Non-pigmented ciliary epithelial cell (primary cell): ENCODE measurements around the gene QPCT.

ENCODE experiments used
- DNase-seq: peaks from one replicate; pipeline ENCODE4 v3.0.0-alpha.2; 2010; ENCODE audit warnings: low read depth

QPCT gene

DNA sequence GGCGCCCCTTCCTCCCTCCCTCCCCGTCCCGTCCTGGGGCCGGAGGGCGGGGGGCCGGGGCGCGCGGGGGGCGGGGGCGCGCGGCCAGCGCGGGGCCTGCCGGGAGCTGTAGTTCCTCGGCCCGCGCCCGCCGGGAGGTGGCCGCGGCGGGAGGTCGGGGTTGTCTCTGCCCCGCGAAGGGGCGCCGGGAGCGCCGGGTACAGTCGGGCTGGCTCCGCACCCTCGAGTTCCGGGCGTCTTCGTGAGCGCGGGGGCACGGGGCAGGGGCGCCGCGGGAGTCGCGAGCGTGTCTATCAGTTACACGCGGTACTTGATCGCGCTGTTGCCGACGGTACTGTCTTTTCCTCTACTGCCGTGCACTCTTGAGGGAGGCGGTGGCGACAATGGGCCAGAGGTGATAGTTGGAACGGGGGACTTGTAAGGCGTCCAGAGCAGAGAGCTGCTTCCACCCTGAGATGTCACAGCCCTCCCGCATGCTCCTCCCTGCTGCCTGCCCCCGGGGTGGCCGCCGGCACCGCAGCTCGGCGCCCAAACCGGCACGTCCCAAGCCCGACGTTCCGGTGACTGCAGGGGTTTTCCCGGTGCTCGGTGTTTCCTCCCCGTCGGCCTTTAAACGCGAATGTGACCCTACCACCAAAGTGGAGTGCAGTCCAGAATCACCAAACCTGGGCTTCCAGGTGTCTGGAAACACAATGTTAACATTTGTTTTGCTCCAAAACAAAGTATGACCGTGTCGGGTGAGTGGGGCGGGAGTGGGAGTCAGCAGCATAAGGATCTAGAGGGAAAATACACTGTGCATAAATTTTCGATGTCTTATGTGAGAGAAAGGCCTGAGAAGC is 19.4 kb upstream of the QPCT start, which contains the start of gene PRKD3:
Gene PRKD3, minus strand, starts transcription at position 48 of the 839 bp plus-strand sequence. CDS start 8,309 bp downstream, outside the sequence.
- DNase-seq = no peak

DNA sequence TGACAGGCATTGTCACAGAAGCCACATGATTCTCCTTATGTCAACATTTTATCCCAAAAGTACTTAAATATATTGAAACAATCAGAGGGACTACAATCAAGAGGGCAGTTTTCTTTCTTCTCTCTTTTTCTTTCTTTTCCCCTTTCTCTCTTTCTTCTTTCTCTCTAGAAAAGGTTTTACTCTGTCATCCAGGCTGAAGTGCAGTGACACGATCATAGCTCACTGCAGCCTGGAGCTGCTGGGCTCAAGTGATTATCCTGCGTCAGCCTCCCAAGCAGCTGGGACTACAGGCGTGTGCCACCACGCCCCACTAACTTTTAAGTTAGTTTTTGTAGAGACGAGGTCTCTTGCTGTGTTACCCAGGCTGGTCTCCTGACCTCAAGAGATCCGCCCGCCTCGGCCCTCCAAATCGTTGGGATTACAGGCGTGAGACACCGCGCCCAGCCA is 18.8 kb upstream of the QPCT start:
- no peak for DNase-seq

DNA sequence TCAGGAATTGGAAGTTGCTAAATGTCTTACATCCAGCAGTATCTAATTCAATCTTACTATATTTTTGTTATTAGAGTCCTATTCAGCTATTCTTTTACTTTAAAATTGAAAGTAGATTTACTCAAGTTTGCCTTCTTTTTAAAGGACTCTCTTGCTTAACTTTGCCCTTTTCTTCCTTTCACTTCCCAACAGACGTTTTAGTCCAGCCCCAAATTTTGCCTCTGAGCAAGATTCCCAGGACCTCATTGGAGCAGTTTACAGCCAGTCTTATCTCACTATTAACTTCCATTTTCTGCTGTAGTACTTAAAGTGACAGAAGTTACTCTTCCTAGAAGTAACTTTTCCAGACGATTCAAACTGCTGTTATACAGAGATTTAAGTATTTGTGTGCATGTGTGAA is 18.1 kb upstream of the QPCT start:
- DNase-seq = no peak

DNA sequence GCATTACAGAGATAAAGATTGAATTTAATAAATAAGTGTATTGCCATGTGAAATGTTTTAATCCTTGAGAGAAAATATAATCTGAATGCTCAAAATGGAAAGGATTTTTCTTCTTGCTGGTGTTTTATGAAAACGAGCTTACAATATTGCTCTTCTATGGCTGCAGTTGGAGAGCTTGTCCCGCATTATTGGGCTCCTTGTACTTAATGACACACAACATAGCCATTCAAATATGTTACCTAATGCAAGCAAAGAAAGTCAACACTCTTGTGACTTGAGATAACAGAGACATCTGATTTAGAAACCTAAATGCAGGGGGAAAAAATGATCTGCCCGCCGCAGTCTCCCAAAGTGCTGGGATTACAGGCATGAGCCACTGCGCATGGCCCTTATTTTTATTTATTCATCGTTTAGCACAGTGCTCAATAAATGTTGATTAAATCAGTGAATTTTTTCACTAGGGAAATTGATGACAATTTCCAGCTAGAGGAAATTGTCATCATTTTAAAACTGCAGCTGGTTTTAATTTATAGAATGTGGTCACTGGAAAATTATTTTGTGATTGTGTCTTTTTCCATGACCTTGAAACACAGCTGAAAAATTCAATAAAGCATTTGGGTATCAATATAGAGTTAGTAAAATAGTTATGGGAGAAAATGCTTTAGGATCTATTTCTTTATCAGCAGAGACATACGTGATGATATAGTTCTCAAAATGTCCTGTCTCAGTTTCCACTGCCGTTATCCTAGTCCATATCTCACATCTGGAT is 17.4 kb upstream of the QPCT start:
- DNase-seq = no peak

DNA sequence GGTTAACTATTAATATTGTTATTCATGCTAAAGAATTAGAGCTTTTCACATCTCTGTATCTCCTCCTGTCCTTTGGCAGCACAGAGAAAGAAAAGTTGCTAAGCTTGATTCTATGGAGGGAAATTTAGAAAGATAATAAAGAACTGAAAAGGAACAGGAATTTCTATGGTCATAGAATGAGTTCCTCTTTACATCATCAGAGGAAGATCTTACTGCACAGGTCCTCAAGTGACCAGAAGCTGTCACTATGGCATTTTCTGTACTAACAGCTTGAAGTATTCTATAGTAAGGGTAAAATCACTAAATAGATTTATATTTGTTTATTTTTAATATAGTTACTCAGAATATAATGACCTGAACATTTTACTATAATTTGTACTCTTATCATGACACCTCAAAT is 13.7 kb upstream of the QPCT start:
- DNase-seq = no peak

DNA sequence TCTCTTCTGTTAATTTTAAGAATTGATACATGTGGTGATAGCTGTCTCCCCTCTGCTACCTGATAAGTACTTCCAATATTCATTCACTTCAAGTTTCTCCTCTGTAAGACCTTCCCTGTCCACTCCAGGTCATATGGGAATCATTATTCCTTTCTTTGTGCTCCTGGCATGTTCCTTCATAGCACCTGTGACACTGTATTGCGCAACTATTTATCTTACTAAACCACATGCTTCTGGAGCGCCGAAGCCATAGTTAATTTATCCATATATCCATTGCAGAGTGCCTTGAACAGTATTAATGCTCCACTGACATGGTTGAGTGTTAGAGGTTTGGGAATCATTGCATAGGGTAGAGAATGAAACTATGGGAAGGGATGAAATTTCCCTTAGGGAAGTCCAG is 11.9 kb upstream of the QPCT start:
- no peak for DNase-seq

DNA sequence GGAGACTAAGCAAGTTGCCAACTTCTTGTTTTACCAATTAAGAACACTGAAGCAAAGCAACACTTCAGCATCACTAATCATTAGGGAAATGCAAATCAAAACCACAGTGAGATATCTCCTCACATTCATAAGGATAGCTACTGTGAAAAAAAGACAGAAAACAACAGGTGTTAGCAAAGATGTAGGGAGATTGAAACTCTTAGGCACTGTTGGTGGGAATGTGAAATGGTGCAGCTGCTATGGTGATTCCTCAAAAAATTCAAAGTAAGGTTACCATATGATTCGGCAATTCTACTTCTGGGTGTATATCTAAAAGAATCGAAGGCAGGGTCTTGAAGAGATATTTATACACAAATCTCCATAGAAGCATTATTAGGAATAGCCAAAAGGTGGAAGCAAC is 11.2 kb upstream of the QPCT start:
- DNase-seq = no peak

DNA sequence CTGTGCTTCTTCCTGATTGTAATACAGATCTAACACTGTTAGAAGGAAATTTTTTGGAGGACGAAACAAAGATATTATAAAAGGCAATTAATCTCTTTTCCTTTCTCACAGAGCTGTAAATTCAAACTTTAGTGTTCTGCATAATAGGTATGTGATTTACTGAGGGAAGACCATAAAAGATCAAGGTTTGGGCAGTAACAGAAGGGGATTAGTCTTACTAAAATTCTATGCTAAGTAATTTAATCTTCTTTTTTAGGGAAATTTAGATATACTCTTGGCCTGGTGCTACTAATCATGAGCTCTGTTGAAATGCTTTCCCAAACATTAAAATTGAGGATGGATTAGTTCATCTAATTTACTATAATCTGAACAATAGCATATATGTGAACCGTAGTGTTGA is 8.8 kb upstream of the QPCT start:
- DNase-seq = no peak

DNA sequence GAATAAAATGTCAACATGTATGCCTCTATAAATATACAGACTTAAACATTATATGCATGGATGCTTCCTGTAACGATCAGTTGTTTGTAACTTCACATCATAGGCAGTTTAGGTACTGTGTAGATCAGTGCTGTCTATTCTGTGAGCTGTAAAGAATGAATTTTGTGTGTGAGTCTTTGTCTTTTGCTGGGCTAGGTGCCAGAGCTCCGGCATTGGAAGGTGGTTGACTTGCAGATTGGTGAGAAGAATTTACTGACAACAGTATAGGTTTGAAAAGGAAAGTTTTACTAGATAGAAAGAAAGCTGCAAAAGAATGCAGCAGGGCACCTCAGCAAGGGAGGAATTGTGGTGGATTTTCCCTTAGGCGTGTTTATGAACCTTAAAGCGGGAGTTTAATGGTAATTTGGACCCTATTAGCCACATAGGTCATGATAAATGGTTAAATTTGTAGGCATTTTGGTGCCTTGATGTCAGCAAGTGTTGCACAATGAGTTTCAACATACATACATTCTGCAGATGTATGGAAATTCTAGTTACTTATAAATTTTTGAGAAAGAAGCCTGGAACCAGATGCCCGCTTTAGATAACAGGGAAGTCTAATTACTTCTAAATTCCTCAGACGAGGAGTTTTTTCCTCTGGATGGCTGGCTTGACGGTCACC is 6.7 kb upstream of the QPCT start:
- no peak for DNase-seq

DNA sequence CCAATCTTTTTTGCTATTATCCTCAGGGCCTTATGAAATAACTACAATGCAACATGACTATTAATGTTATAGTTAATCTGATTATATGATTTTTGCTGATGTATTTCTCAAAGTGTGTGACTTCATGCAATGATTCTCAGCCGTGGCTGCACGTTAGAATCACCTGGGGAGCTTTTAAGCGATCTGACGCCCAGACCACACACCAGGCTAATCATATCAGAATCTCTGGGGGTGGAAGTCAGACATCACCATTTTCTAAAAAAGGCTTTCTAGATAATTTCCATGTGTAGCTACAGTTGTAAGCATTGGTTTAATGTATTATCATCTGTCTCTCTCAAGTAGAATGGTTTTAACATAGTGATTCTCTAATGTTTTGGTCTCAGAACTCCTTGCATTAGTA is 5.5 kb upstream of the QPCT start:
- DNase-seq = no peak

DNA sequence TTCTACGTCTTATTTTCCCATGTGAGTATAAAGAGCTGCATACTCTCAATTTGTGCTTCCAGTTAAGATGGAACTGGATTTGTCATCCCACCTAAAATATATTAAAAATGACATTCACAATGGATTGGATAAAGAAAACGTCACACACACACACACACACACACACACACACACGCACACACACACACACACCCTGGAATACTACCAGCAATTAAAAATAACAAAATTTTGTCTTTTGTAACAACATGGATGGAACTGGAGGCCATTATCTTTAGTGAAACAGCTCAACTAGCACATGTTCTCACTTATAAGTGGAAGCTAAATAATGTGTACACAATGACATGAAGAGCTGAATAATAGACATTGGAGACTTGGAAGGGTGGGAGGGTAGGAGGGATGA is 3.8 kb upstream of the QPCT start:
- no peak for DNase-seq

DNA sequence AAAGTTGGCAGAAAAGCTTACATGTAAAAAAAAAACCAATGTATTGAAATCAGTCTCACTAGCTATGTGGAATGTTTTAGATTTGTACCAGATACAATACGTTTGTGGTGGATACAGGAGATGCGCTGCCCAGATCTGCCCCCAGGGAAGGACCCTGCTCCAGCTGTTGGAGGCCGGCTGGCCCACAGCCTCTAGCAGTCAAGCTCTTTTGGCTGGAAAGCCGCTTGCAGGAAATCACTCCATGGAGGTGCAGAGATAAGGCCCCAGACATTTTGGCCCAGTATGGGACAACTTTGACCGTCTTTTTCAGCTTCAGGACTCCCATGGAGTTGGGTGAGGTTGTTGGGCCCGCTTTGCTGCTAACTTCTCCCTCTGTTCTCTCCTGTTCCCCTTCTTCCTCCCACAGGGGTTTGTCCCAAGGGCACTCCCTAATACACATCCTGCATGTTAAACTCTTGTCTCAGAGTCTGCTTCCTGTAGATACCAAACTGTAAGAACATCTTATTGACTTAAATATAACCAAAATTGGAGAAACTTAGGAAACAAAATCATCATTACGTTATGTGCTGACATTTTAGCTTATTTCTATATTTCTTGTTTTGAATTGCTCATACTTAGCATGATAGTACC is 1.7 kb upstream of the QPCT start:
- no peak for DNase-seq

DNA sequence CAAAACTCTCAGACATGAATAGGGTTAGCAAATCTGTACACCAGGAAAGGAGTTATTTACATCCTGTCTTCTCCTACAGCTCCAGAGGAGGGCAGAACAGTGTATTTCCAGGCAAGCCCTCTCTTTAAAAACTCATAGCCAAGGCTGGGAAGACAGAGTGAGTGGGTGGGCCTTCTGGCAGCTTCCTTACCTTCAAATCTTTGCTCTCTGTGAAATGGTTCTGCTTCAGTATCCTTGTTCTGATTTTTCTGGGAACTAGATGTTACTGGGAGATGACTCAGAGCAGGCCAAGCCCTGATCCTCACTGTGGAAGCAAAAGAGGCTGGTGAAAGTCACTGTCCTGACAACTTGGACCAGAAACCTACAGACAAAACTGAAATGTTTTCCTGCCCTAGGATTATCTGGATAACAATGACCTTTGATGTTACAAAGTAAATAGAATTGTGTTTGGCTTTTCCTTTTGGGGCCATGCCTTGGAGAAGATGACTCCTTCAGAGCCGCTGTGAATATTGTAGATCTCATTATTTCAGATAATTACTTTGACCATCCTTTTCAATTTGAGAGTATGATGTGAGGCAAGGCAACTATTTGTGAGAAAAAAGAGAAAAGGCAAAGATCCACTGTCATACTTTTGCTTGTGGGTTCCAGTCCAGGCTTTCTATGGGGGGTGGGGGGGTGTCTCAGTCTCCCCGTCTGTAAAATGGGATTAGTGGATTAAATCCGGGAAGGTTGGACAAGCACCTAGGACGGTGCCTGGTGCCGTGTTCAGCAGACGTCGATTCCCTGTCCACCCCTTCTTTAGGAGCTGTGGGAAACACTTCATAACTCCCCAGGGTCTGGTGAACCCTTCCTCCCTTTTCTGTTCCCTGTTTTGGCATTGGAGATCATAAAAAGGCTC is 644 bp upstream of the QPCT start:
- DNase-seq = peak; percentile 43

DNA sequence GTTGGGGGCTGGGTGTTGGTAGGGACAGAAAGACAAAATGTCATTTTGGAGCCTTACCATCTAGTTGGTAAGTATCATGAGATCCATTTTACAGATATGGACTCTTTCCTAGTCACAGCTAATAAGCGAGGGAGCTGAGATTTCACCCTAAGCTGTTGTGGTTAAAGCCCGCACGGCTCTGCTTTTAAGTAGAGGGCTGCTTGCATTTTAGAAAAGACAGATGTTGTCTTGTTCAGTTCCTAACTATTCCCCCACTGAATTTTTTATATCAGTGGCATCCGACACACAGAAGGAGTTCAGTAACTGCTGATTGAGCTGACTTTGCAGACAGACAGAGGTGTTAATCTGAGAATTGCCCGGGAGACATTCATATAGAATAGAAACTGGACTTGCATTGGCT is 3.7 kb downstream of the QPCT start:
- no peak for DNase-seq

DNA sequence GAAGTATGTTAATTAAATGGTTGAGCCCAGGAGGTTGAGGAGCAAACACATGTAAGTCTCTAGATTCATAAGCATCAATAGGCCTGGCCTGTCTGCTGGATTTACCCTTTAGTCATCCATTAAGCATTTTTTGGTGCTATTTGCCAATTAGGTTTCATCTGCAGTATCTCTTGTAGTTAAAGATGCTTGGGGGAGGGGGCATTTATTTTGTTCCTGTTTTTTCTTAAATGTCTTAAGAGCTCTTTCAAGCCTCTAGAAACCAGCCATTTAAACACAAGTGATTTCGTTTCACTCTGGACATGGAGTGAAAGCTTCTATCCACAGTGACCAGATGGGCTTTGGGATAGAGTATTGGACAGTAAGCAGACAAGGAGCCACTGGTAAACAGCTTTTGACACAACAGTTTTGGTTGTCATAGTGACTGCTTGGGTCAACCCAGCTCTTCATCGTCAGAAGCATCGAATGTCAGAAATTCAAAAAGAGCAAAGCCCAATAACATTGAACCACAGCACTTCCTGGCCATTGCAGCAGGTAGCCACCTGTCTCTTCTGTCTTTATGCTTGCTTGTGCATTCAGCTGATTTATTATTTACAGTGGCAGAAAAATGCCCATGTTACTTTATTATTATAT is 4.9 kb downstream of the QPCT start:
- DNase-seq = no peak

DNA sequence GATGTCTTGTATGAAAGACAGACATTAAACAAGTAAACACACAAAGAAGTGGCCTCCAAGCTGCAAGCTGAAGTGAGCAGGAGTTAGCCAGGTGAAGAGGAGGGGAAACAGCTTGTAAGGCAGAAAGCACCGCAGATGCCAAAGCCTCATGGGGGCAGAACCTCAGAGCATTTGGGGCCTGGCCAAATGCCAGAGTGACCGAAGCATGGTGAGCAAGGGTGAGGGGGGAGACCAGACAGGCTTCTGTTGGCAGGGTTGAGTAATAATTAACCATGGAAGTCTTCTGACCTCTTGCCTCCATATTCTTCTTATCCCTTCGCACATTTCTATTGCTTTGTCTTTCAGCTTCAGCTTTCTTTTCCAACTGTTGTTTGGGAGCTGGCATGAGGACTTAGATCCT is 5.6 kb downstream of the QPCT start:
- no peak for DNase-seq

DNA sequence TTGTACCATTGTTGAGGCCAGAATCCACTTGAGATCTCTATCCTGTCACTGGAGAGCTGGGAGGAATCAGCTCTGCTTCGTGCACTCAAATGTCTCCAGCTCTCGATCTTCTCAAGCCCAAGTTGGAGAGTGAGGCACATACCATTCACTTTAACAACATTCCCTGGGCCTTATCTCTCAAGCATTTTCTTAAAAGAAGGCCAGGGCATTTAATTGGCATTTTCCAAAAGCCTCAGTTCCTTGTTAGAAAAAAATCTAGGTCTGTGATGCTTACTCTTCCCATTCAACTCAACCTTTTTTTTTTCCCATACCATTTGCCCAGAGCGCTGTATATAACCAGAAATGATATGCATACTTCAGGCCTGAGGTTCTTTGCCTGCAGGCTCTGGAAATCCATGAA is 10.1 kb downstream of the QPCT start:
- DNase-seq = no peak

DNA sequence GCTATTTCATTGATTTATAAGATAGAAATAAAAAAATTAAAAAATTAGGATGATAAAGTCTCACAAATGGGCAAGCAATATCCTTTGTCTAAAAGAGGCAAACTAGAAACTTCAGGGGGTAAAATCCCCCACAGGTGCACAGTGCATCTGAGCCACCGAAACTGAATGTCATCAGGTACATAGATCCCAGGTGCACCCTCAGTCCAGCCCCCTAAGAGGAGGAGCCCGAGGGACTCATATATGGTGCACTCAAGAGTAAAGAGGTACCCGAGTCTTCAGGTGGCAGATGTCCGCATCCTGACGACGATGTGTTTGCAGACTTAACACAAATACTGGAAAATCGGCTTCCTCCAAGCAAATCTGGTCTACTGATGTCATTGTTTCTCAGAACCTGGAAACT is 11.3 kb downstream of the QPCT start:
- DNase-seq = no peak

DNA sequence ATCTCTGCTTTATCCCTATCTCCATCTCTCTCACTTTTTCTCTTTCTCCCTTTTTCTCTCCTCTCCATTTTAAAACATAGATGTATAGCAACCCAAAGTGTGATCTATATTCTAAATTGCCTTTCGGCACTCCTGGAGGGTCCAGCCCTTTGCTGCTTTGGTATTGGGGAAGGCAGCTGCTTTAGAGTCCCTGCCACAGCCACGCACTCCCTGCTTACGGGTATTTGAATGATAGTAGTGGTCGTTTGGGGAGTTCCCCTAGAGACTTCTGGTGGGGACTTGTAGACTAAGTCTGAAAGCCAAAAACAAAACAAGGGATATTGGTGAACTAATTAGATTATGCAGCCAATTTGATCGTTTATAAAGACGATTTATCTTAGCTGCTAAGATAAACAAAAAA is 11.9 kb downstream of the QPCT start:
- no peak for DNase-seq

DNA sequence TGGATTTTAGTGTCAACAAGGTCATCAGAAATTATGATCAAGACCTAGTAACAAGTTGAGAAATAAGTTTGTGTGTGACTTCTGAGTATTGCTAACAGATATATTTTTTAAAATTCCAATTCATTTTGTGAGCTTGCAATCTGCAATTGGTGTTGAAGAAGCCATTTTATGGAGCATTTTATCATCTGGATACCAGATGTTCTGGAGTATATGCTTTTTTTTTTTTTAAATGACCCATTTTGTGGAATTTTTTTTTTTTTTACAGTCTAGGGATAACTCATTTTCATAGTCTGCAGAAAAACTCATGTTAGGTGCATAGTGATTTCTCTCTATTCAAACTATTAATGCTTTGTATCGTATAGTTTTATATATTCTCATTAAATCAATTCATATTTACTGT is 12.6 kb downstream of the QPCT start:
- DNase-seq = no peak

DNA sequence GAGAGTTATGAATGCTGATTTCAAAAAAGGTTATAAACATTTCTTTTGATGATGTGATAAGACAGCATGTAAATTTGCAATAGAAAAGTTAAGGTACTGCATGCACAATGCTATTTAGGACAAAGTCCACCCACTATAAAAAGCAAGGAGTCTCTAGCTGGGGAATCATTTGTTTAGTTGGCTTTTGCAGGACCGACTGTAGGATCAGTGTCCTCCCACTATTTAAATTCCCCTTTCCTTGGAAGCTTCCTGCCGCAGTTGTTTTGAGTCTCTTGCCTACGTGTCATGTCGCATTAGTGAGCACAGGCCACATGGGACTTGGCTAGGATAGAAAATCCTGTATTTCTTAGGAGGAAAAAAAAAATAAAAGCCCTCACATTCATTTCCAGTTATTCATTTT is 13.1 kb downstream of the QPCT start:
- no peak for DNase-seq
